ENCODE measurements around the gene MEGF6. TPM values are rescaled to one million over a fixed set of nuclear protein-coding genes. Genes with fewer than 3 reads are reported as not detected.

Gene MEGF6
- total and polyA plus RNA-seq, 2 of the 8 experiments (the other 6 are each of a cell fraction or from before 2014, with no cell fraction given), result 4.1 to 14.8 TPM

GRCh38 chr1:3441410-3441847 lies 169.9 kb downstream of the MEGF6 start:
- Histone ChIP-seq H3K9me3 (ENCODE audit: insufficient read depth in 2 of 2, low read depth in 1 of 2, low read length in 1 of 2) (no peaks in the 10 kb centered on the region), H2AK5ac (ENCODE audit: low read depth, low read length) (no peak overlapping the region), H3K79me1 (ENCODE audit: low read depth, low read length) (no peaks in the 10 kb centered on the region), H3K27me3 (replicated peaks in 1 of 4; ENCODE audit: control insufficient read depth in 3 of 4, extremely low read depth in 1 of 4, insufficient read depth in 3 of 4, low read length in 3 of 4) (peaks cover 0 to 2% (median under 1%) of the 10 kb centered on the region in 4 experiments; a peak in 1 of 7 replicates), H3K4me2 (ENCODE audit: insufficient read depth in 1 of 2, low read depth in 2 of 2, low read length in 2 of 2) (no peak overlapping the region), H3K4ac (replicated peaks; ENCODE audit: insufficient read length, low read depth, low read length) (no peak overlapping the region), H3K4me1 (replicated peaks in 1 of 4; ENCODE audit: control insufficient read depth in 3 of 4, insufficient read depth in 4 of 4, low read length in 3 of 4) (peaks cover 0 to 3% (median 1%) of the 10 kb centered on the region in 4 experiments; a peak in 3 of 7 replicates), H3K4me3 (ENCODE audit: extremely low read depth in 1 of 4, insufficient read depth in 2 of 4, low read depth in 3 of 4, low read length in 4 of 4) (no peak overlapping the region), H3K36me3 (ENCODE audit: control insufficient read depth in 2 of 4, insufficient read depth in 4 of 4, low read length in 3 of 4) (no peaks in the 10 kb centered on the region), H3K9ac (replicated peaks in 1 of 4; ENCODE audit: extremely low read depth in 1 of 4, low read depth in 3 of 4, low read length in 3 of 4) (no peak overlapping the region), H2BK20ac (ENCODE audit: low read length) (no peak overlapping the region), H3K18ac (ENCODE audit: extremely low read depth, low read length) (no peak overlapping the region), H2BK120ac (replicated peaks; ENCODE audit: low read depth, low read length) (no peak overlapping the region), H2AFZ (ENCODE audit: low read length) (no peak overlapping the region), H3K56ac (replicated peaks; ENCODE audit: insufficient read length, low read depth, low read length) (no peak overlapping the region), H4K5ac (ENCODE audit: insufficient read length, low read depth, low read length) (no peak overlapping the region), H4K91ac (replicated peaks; ENCODE audit: insufficient read length, low read length) (no peak overlapping the region), H4K20me1 (replicated peaks in 1 of 2; ENCODE audit: control insufficient read depth in 1 of 2, insufficient read depth in 2 of 2, low read length in 2 of 2) (no peaks in the 10 kb centered on the region), H3K23me2 (ENCODE audit: low read depth, low read length) (no peaks in the 10 kb centered on the region), H3K79me2 (ENCODE audit: control insufficient read depth in 1 of 2, insufficient read depth in 2 of 2, low read length in 2 of 2) (no peaks in the 10 kb centered on the region), H2BK5ac (ENCODE audit: low read depth, low read length) (no peak overlapping the region), H3K14ac (ENCODE audit: insufficient read length) (no peak overlapping the region), H3K27ac (ENCODE audit: low read depth, low read length) (no peak overlapping the region), H4K8ac (ENCODE audit: extremely low read depth, insufficient read depth, low read length) (no peak overlapping the region), H2BK12ac (ENCODE audit: low read depth, low read length) (no peak overlapping the region), H2BK15ac (ENCODE audit: low read length) (no peak overlapping the region), H3K23ac (ENCODE audit: insufficient read length) (no peak overlapping the region)
- ChIA-PET POLR2A (ENCODE audit: partially characterized antibody) (no interaction called here), CTCF (ENCODE audit: partially characterized antibody) (interaction anchor here (1.0 to 6.5 kb wide), 6 partner anchors 12 to 179 kb away, joined by 3 to 35 read pairs (median 3); no protein-coding TSS in a partner anchor)
- DNase-seq (ENCODE audit: low read depth in 1 of 2, low spot score in 2 of 2) (no peak), FAIRE-seq (no peak)
- WGBS, 2 experiments (ENCODE audit: extremely low coverage in 1 of 2, insufficient coverage in 1 of 2, insufficient read length in 1 of 2, insufficient replicate concordance in 2 of 2, low coverage in 1 of 2, low lambda C conversion rate in 2 of 2, missing lambda C conversion rate in 1 of 2), result 84% methylated on average over 8 of the region's 8 CpGs; no CpG with 5 or more reads in 1 of the 2 experiments
- TF ChIP-seq SP2 (IDR thresholded peaks at IDR 0.05; ENCODE audit: low read length), result no peak
- no peak for TF ChIP-seq SP4 (IDR thresholded peaks at IDR 0.05; ENCODE audit: low read length)
- TF ChIP-seq CHD2 (IDR thresholded peaks at IDR 0.05; ENCODE audit: low read length), result no peak
- no peak for TF ChIP-seq YY1 (IDR thresholded peaks at IDR 0.05; ENCODE audit: low read depth, low read length)
- no peak for TF ChIP-seq POLR2A (IDR thresholded peaks at IDR 0.05; ENCODE audit: control extremely low read depth in 1 of 2, low read depth in 2 of 2, low read length in 2 of 2)
- TF ChIP-seq ASH2L (IDR thresholded peaks at IDR 0.05; ENCODE audit: low read length), result no peak

Data from H1 (cell line).